MCF 10A (cell line): Measurements from ENCODE around the gene STPG3. TPM values are rescaled to one million over a fixed set of nuclear protein-coding genes. Genes with fewer than 3 reads are reported as not detected.
A peak's percentile ranks its signal among the peaks of the same experiment; 100 is the strongest.

ENCODE experiments used
- BruUV-seq: library from RNA; stranded (reverse); fragments of 400-500 nt; replicated peaks from 2 replicates; lab custom pipeline; 2021; lab: Mats Ljungman, UMichigan
- CTCF ChIA-PET: fragments of 300-600 bp; sonication (Branson Sonifier 250); formaldehyde crosslinking; extraction: SDS; loops from one replicate; lab custom pipeline; 2021; ENCODE audit warnings: antibody characterized with exemption, inconsistent platforms; lab: Yijun Ruan, JAX
- POLR2A ChIA-PET: fragments of 300-600, 350-650 bp; sonication (Branson Sonifier 250); formaldehyde crosslinking; extraction: SDS; loops from one replicate; lab custom pipeline; 2020; ENCODE audit warnings: antibody characterized with exemption, inconsistent platforms; lab: Yijun Ruan, JAX
- DNase-seq: peaks from one replicate; pipeline ENCODE4 v3.0.0-alpha.2; 2018; ENCODE audit not compliant: unreplicated experiment
- H3K27ac Mint-ChIP-seq: one replicate; pipeline ENCODE4 v1.8.0; 2022; ENCODE audit warnings: mild to moderate bottlenecking, low read depth, mixed read lengths; ENCODE audit not compliant: unreplicated experiment
- H3K27me3 Mint-ChIP-seq: one replicate; pipeline ENCODE4 v1.8.0; 2022; ENCODE audit warnings: mixed read lengths; ENCODE audit not compliant: insufficient read depth, unreplicated experiment
- H3K36me3 Mint-ChIP-seq: one replicate; pipeline ENCODE4 v1.8.0; 2022; ENCODE audit warnings: mild to moderate bottlenecking, moderate library complexity, mixed read lengths; ENCODE audit not compliant: insufficient read depth, unreplicated experiment
- H3K4me1 Mint-ChIP-seq: one replicate; pipeline ENCODE4 v1.8.0; 2022; ENCODE audit warnings: mixed read lengths; ENCODE audit not compliant: insufficient read depth, unreplicated experiment
- H3K4me3 Mint-ChIP-seq: one replicate; pipeline ENCODE4 v1.8.0; 2022; ENCODE audit warnings: mild to moderate bottlenecking, moderate library complexity, mixed read lengths; ENCODE audit not compliant: unreplicated experiment
- H3K9me3 Mint-ChIP-seq: one replicate; pipeline ENCODE4 v1.8.0; 2022; ENCODE audit warnings: mixed read lengths; ENCODE audit not compliant: unreplicated experiment
- intact Hi-C: fragments of 100-400 bp; cut with micrococcal nuclease; formaldehyde crosslinking; loops from 2 replicates; pipeline ENCODE4 v1.14.1; 2022
- total RNA-seq: library from RNA; stranded (reverse); gene quantifications from 2 replicates; pipeline ENCODE4 v1.2.3, GENCODE V29; 2022
- TF ChIP-seq, protein P1 (sequence below): fragments of 200-600 bp; IDR thresholded peaks from one replicate; pipeline ENCODE4 v1.8.0; 2022; ENCODE audit warnings: antibody characterized with exemption, mild to moderate bottlenecking; ENCODE audit not compliant: unreplicated experiment

The STPG3 gene
- total RNA-seq, 1 experiment from 2014 or later, result not detected

DNA sequence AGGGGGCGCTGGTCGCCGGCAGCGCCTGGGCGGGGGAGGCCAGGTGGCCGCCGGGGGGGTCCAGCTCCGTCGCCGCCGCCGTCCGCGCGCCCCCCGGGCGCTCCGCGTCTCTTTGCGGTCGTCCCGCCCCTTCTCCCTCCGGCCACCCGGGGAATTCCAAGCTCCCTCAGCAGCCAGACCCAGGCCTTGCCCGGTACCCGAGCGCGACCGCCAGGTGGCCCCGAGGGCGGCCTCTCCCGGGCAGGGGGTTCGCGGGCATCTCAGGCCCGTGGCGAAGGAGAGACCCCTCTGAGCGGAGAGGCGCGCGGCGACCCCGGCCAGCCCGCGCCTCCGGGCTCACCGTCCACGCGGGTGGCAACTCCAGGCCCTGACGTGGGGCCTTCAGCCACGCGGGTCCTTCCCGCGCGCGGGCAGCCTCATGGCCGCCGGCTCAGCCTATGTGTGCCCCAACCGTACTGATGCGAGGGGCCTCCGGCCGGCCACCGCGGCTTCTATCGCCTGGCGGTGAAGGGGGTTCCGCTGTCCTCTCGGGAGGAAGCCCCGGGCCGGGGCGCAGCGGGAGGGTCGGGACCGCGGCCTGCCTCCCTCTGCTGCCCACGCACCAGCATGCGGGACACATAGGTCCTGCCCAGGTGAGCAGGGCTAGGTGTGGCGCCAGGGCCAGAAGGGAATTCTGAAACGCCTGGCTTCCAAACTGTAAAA lies 51.5 kb downstream of the STPG3 start:
- Mint-ChIP-seq H3K9me3 (no peaks in the 10 kb centered on the region), H3K27me3 (no peaks in the 10 kb centered on the region), H3K27ac (no peak overlapping the region), H3K4me1 (no peaks in the 10 kb centered on the region), H3K4me3 (no peak overlapping the region), H3K36me3 (peaks cover 12% of the 10 kb centered on the region)
- intact Hi-C loops, result loop anchor here (5.0 kb wide), 1 partner anchor 120 kb away; the partner anchor contains the start of genes EXD3 and NOXA1
- TF ChIP-seq, protein P1, sequence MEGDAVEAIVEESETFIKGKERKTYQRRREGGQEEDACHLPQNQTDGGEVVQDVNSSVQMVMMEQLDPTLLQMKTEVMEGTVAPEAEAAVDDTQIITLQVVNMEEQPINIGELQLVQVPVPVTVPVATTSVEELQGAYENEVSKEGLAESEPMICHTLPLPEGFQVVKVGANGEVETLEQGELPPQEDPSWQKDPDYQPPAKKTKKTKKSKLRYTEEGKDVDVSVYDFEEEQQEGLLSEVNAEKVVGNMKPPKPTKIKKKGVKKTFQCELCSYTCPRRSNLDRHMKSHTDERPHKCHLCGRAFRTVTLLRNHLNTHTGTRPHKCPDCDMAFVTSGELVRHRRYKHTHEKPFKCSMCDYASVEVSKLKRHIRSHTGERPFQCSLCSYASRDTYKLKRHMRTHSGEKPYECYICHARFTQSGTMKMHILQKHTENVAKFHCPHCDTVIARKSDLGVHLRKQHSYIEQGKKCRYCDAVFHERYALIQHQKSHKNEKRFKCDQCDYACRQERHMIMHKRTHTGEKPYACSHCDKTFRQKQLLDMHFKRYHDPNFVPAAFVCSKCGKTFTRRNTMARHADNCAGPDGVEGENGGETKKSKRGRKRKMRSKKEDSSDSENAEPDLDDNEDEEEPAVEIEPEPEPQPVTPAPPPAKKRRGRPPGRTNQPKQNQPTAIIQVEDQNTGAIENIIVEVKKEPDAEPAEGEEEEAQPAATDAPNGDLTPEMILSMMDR, result peak; percentile 73
- ChIA-PET CTCF (interaction anchor here (0.5 to 0.7 kb wide), 3 partner anchors 16 to 274 kb away, joined by 3 to 4 read pairs (median 3); no protein-coding TSS in a partner anchor), POLR2A (interaction anchor here (0.6 to 1.5 kb wide), 3 partner anchors 9 to 57 kb away, joined by 3 to 6 read pairs (median 5); partner anchors contain the start of gene NELFB)
- BruUV-seq, result no TSS peak
- DNase-seq, result no peak

Other genes with a start within 250 kb of the STPG3 start
- 20.0 and 21.7 TPM in 2 replicates for gene ABCA2, start 223.0 kb upstream of the STPG3 start, total RNA-seq
- 0.12 TPM in 1 of 2 replicates, not detected in the other for gene FUT7, start 219.2 kb upstream of the STPG3 start, total RNA-seq
- gene NPDC1, start 205.1 kb upstream of the STPG3 start, total RNA-seq, result 161 and 171 TPM in 2 replicates
- gene ENTPD2, start 197.2 kb upstream of the STPG3 start, total RNA-seq, result 13.4 and 31.5 TPM in 2 replicates
- gene SAPCD2, start 180.7 kb upstream of the STPG3 start, total RNA-seq, result 5.7 and 15.7 TPM in 2 replicates
- 1.0 and 3.7 TPM in 2 replicates for gene UAP1L1, start 173.8 kb upstream of the STPG3 start, total RNA-seq
- gene MAN1B1, start 164.3 kb upstream of the STPG3 start, total RNA-seq, result 46.5 and 49.1 TPM in 2 replicates
- 139 and 157 TPM in 2 replicates for gene DPP7, start 136.6 kb upstream of the STPG3 start, total RNA-seq
- 0.61 and 1.4 TPM in 2 replicates for gene GRIN1, start 112.1 kb upstream of the STPG3 start, total RNA-seq
- gene LRRC26, start 81.2 kb upstream of the STPG3 start, total RNA-seq, result not detected in 2 replicates
- not detected in 2 replicates for gene TMEM210, start 79.2 kb upstream of the STPG3 start, total RNA-seq
- 42.1 and 43.6 TPM in 2 replicates for gene ANAPC2, start 62.7 kb upstream of the STPG3 start, total RNA-seq
- 81.4 and 82.6 TPM in 2 replicates for gene SSNA1, start 62.6 kb upstream of the STPG3 start, total RNA-seq
- gene TPRN, start 50.5 kb upstream of the STPG3 start, total RNA-seq, result 12.6 and 13.4 TPM in 2 replicates
- gene TMEM203, start 45.6 kb upstream of the STPG3 start, total RNA-seq, result 31.4 and 35.6 TPM in 2 replicates
- gene NDOR1, start 45.6 kb upstream of the STPG3 start, total RNA-seq, result 16.6 and 18.0 TPM in 2 replicates
- gene RNF208, start 29.0 kb upstream of the STPG3 start, total RNA-seq, result 2.5 and 3.1 TPM in 2 replicates
- gene CYSRT1, start 26.1 kb upstream of the STPG3 start, total RNA-seq, result 1.4 and 1.8 TPM in 2 replicates
- gene RNF224, start 23.8 kb upstream of the STPG3 start, total RNA-seq, result 0.16 and 0.44 TPM in 2 replicates
- gene SLC34A3, start 20.4 kb upstream of the STPG3 start, total RNA-seq, result not detected in 2 replicates
- gene TUBB4B, start 10.0 kb upstream of the STPG3 start, total RNA-seq, result 171 and 180 TPM in 2 replicates
- gene NELFB, start 4.0 kb downstream of the STPG3 start, total RNA-seq, result 38.0 and 40.5 TPM in 2 replicates
- 20.6 and 21.9 TPM in 2 replicates for gene TOR4A, start 26.4 kb downstream of the STPG3 start, total RNA-seq
- 1.4 and 2.2 TPM in 2 replicates for gene NRARP, start 51.0 kb downstream of the STPG3 start, total RNA-seq
- gene EXD3, start 171.9 kb downstream of the STPG3 start, total RNA-seq, result 17.1 and 23.9 TPM in 2 replicates
- 8.2 and 8.9 TPM in 2 replicates for gene NOXA1, start 172.1 kb downstream of the STPG3 start, total RNA-seq
- not detected in 2 replicates for gene ENTPD8, start 190.1 kb downstream of the STPG3 start, total RNA-seq
- gene NSMF, start 208.0 kb downstream of the STPG3 start, total RNA-seq, result 37.8 and 43.1 TPM in 2 replicates